ENCODE measurements around the gene KIR3DL3.

GRCh38 chr19:54739587-54740497 is 15.6 kb downstream of the KIR3DL3 start:
- TF ChIP-seq CTCF (IDR thresholded peaks at IDR 0.05) (no peak), POLR2AphosphoS5 (IDR thresholded peaks at IDR 0.05) (no peak), POLR2A (IDR thresholded peaks at IDR 0.05; ENCODE audit: low read depth) (no peak)

Data from esophagus muscularis mucosa (tissue), 3 donors.